Measurements from ENCODE around the gene ELP2. TPM values are rescaled to one million over a fixed set of nuclear protein-coding genes. Genes with fewer than 3 reads are reported as not detected.

Gene ELP2
- total and polyA plus RNA-seq, 4 donors = 38.1 to 99.3 (median 73.5) TPM

GRCh38 chr18:36194600-36195315, 65.1 kb downstream of the ELP2 start:
- Histone ChIP-seq H3K27me3 (ENCODE audit: control insufficient read depth in 1 of 2, insufficient read depth in 2 of 2, low read length in 1 of 2) (no peaks in the 10 kb centered on the region), H3K4me3 (ENCODE audit: low read length in 2 of 2) (no peak overlapping the region), H3K4me1 (ENCODE audit: control insufficient read depth in 1 of 2, insufficient read depth in 2 of 2, low read length in 2 of 2) (no peaks in the 10 kb centered on the region), H3K9me3 (ENCODE audit: control insufficient read depth, low read length) (no peaks in the 10 kb centered on the region), H3K36me3 (ENCODE audit: control insufficient read depth in 1 of 2, insufficient read depth in 2 of 2, low read length in 1 of 2) (no peaks in the 10 kb centered on the region), H3K27ac (ENCODE audit: low read depth in 1 of 2, low read length in 2 of 2) (no peak overlapping the region)
- ATAC-seq (ENCODE audit: low FRiP score) (no peak), DNase-seq (no peak)
- 83 to 87% methylated on average over 8 of the region's 8 CpGs for WGBS, 2 donors
- intact Hi-C loops (cut with DNase I) = no loop called here

GRCh38 chr18:36195427-36196122, 65.9 kb downstream of the ELP2 start:
- Histone ChIP-seq H3K27me3 (ENCODE audit: control insufficient read depth in 1 of 2, insufficient read depth in 2 of 2, low read length in 1 of 2) (no peaks in the 10 kb centered on the region), H3K36me3 (ENCODE audit: control insufficient read depth in 1 of 2, insufficient read depth in 2 of 2, low read length in 1 of 2) (no peaks in the 10 kb centered on the region), H3K9me3 (ENCODE audit: control insufficient read depth, low read length) (no peaks in the 10 kb centered on the region), H3K4me3 (ENCODE audit: low read length in 2 of 2) (no peak overlapping the region), H3K27ac (ENCODE audit: low read depth in 1 of 2, low read length in 2 of 2) (no peak overlapping the region), H3K4me1 (ENCODE audit: control insufficient read depth in 1 of 2, insufficient read depth in 2 of 2, low read length in 2 of 2) (no peaks in the 10 kb centered on the region)
- intact Hi-C loops (cut with DNase I) = no loop called here
- 36 to 48% methylated on average over 3 of the region's 3 CpGs for WGBS, 2 donors
- no peak for DNase-seq
- ATAC-seq (ENCODE audit: low FRiP score) = no peak

GRCh38 chr18:36196238-36196995, 66.7 kb downstream of the ELP2 start:
- Histone ChIP-seq H3K9me3 (ENCODE audit: control insufficient read depth, low read length) (no peaks in the 10 kb centered on the region), H3K27me3 (ENCODE audit: control insufficient read depth in 1 of 2, insufficient read depth in 2 of 2, low read length in 1 of 2) (no peaks in the 10 kb centered on the region), H3K27ac (ENCODE audit: low read depth in 1 of 2, low read length in 2 of 2) (no peak overlapping the region), H3K4me1 (ENCODE audit: control insufficient read depth in 1 of 2, insufficient read depth in 2 of 2, low read length in 2 of 2) (no peaks in the 10 kb centered on the region), H3K36me3 (ENCODE audit: control insufficient read depth in 1 of 2, insufficient read depth in 2 of 2, low read length in 1 of 2) (no peaks in the 10 kb centered on the region), H3K4me3 (ENCODE audit: low read length in 2 of 2) (no peak overlapping the region)
- no peak for ATAC-seq (ENCODE audit: low FRiP score)
- DNase-seq = no peak
- intact Hi-C loops (cut with DNase I) = no loop called here
- WGBS, 2 donors = 87 to 89% methylated on average over 6 of the region's 6 CpGs

- ATAC-seq (ENCODE audit: low FRiP score) (no peak), DNase-seq (no peak)
- no peak overlapping the region for H3K4me3 ChIP-seq (ENCODE audit: low read length in 2 of 2)
- H3K9me3 ChIP-seq (ENCODE audit: control insufficient read depth, low read length) = no peaks in the 10 kb centered on the region
- H3K4me1 ChIP-seq (ENCODE audit: control insufficient read depth in 1 of 2, insufficient read depth in 2 of 2, low read length in 2 of 2) = no peaks in the 10 kb centered on the region
- H3K27ac ChIP-seq (ENCODE audit: low read depth in 1 of 2, low read length in 2 of 2) = no peak overlapping the region
- intact Hi-C loops (cut with DNase I) = no loop called here
- H3K27me3 ChIP-seq (ENCODE audit: control insufficient read depth in 1 of 2, insufficient read depth in 2 of 2, low read length in 1 of 2) = no peaks in the 10 kb centered on the region
- H3K36me3 ChIP-seq (ENCODE audit: control insufficient read depth in 1 of 2, insufficient read depth in 2 of 2, low read length in 1 of 2) = no peaks in the 10 kb centered on the region
Measured at GRCh38 chr18:36197511-36198166, 67.9 kb downstream of the ELP2 start.

- no peak for DNase-seq
- Histone ChIP-seq H3K4me3 (ENCODE audit: low read length in 2 of 2) (no peak overlapping the region), H3K27me3 (ENCODE audit: control insufficient read depth in 1 of 2, insufficient read depth in 2 of 2, low read length in 1 of 2) (no peaks in the 10 kb centered on the region), H3K36me3 (ENCODE audit: control insufficient read depth in 1 of 2, insufficient read depth in 2 of 2, low read length in 1 of 2) (no peaks in the 10 kb centered on the region), H3K4me1 (ENCODE audit: control insufficient read depth in 1 of 2, insufficient read depth in 2 of 2, low read length in 2 of 2) (no peaks in the 10 kb centered on the region), H3K27ac (ENCODE audit: low read depth in 1 of 2, low read length in 2 of 2) (no peak overlapping the region), H3K9me3 (ENCODE audit: control insufficient read depth, low read length) (no peaks in the 10 kb centered on the region)
- ATAC-seq (ENCODE audit: low FRiP score) = no peak
- intact Hi-C loops (cut with DNase I) = no loop called here
- WGBS, 2 donors = 89% methylated on average over 22 of the region's 22 CpGs
Measured at GRCh38 chr18:36199691-36200295, 70.1 kb downstream of the ELP2 start.

- intact Hi-C loops (cut with DNase I) = no loop called here
- Histone ChIP-seq H3K27me3 (ENCODE audit: control insufficient read depth in 1 of 2, insufficient read depth in 2 of 2, low read length in 1 of 2) (no peaks in the 10 kb centered on the region), H3K4me1 (ENCODE audit: control insufficient read depth in 1 of 2, insufficient read depth in 2 of 2, low read length in 2 of 2) (no peaks in the 10 kb centered on the region), H3K36me3 (ENCODE audit: control insufficient read depth in 1 of 2, insufficient read depth in 2 of 2, low read length in 1 of 2) (peaks cover 0 to 2% of the 10 kb centered on the region in 2 donors), H3K9me3 (ENCODE audit: control insufficient read depth, low read length) (no peaks in the 10 kb centered on the region), H3K27ac (ENCODE audit: low read depth in 1 of 2, low read length in 2 of 2) (no peak overlapping the region), H3K4me3 (ENCODE audit: low read length in 2 of 2) (no peak overlapping the region)
- ATAC-seq (ENCODE audit: low FRiP score) = no peak
- DNase-seq = no peak
Measured at GRCh38 chr18:36200354-36200771, 70.7 kb downstream of the ELP2 start.

GRCh38 chr18:36201765-36202164, 72.1 kb downstream of the ELP2 start:
- Histone ChIP-seq H3K36me3 (ENCODE audit: control insufficient read depth in 1 of 2, insufficient read depth in 2 of 2, low read length in 1 of 2) (peaks cover 2% of the 10 kb centered on the region in 2 donors), H3K27ac (ENCODE audit: low read depth in 1 of 2, low read length in 2 of 2) (no peak overlapping the region), H3K27me3 (ENCODE audit: control insufficient read depth in 1 of 2, insufficient read depth in 2 of 2, low read length in 1 of 2) (no peaks in the 10 kb centered on the region), H3K9me3 (ENCODE audit: control insufficient read depth, low read length) (no peaks in the 10 kb centered on the region), H3K4me3 (ENCODE audit: low read length in 2 of 2) (no peak overlapping the region), H3K4me1 (ENCODE audit: control insufficient read depth in 1 of 2, insufficient read depth in 2 of 2, low read length in 2 of 2) (no peaks in the 10 kb centered on the region)
- intact Hi-C loops (cut with DNase I) = no loop called here
- WGBS, 2 donors = 94% methylated on average over 2 of the region's 2 CpGs
- ATAC-seq (ENCODE audit: low FRiP score) (no peak), DNase-seq (no peak)

GRCh38 chr18:36203360-36203895, 73.7 kb downstream of the ELP2 start:
- no peaks in the 10 kb centered on the region for H3K4me1 ChIP-seq (ENCODE audit: control insufficient read depth in 1 of 2, insufficient read depth in 2 of 2, low read length in 2 of 2)
- H3K36me3 ChIP-seq (ENCODE audit: control insufficient read depth in 1 of 2, insufficient read depth in 2 of 2, low read length in 1 of 2) = peaks cover 2% of the 10 kb centered on the region in 2 donors
- H3K9me3 ChIP-seq (ENCODE audit: control insufficient read depth, low read length) = no peaks in the 10 kb centered on the region
- ATAC-seq (ENCODE audit: low FRiP score) = no peak
- no peak overlapping the region for H3K4me3 ChIP-seq (ENCODE audit: low read length in 2 of 2)
- no peak overlapping the region for H3K27ac ChIP-seq (ENCODE audit: low read depth in 1 of 2, low read length in 2 of 2)
- DNase-seq = no peak
- H3K27me3 ChIP-seq (ENCODE audit: control insufficient read depth in 1 of 2, insufficient read depth in 2 of 2, low read length in 1 of 2) = no peaks in the 10 kb centered on the region
- 77 to 81% methylated on average over 7 of the region's 7 CpGs for WGBS, 2 donors
- intact Hi-C loops (cut with DNase I) = no loop called here
